GM18861 (cell line): Measurements from ENCODE around the gene SLC46A3.
A peak's percentile ranks its signal among the peaks of the same experiment; 100 is the strongest.
"Not testable (repeated sequence)": the region's sequence is repeated elsewhere in the genome, so short reads cannot be mapped to it uniquely, and the experiment has no call there.

ENCODE experiments used
- ATAC-seq: cut with Tn5 transposase; IDR thresholded peaks from one replicate; pipeline ENCODE4 v1.9.1; 2021; ENCODE audit not compliant: unreplicated experiment

SLC46A3 gene

GRCh38 chr13:28684257-28684656 lies 34.5 kb downstream of the SLC46A3 start:
- ATAC-seq: no peak

DNA sequence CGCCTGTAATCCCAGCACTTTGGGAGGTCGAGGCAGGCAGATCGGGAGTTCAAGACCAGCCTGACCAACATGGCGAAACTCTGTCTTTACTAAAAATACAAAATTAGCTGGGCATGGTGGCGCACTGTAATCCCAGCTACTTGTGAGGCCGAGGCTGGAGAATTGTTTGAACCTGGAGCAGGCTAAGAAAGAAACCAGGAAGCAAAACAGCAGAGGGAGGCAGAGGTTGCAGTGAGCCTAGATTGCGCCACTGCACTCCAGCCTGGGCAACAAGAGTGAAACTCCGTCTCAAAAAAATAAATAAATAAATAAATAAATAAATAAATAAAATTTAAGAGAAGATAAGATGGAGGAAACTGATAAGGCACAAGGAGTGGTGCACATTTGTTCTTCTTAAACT lies 35.6 kb downstream of the SLC46A3 start:
- not testable (repeated sequence) for ATAC-seq

GRCh38 chr13:28680541-28680940 lies 38.2 kb downstream of the SLC46A3 start:
- no peak for ATAC-seq

- no peak for ATAC-seq
These were observed 39.1 kb downstream of the SLC46A3 start for GRCh38 chr13:28679628-28680027.

- ATAC-seq: no peak
These were observed 40.0 kb downstream of the SLC46A3 start for GRCh38 chr13:28678809-28679208.

- ATAC-seq: no peak
These were observed 47.5 kb downstream of the SLC46A3 start for GRCh38 chr13:28671126-28671792.

GRCh38 chr13:28666897-28667488 lies 51.8 kb downstream of the SLC46A3 start:
- ATAC-seq: no peak

DNA sequence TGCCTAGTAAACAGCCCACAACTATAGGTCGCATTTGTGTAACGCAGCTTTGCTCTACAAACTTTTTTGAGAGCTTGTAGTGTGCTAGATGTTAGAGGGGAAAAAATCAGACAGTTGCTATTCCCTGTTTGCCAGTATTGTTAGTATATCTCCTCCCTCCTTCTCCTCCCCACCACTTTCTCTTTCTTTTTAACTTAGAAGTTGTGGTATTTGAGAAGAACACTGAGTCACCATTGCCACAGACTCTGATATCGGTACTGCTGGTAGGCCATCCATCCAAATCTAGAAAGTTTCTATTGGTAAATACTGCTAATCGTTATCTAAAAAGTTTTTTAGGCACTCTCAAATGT lies 59.2 kb downstream of the SLC46A3 start:
- ATAC-seq: peak; percentile 23

- peak; percentile 77 for ATAC-seq
These were observed 59.8 kb downstream of the SLC46A3 start, which contains the start of gene POMP for GRCh38 chr13:28658796-28659620. Gene POMP, plus strand, starts transcription at chr13:28659130. Its CDS starts 55 bp downstream, at chr13:28659185.

DNA sequence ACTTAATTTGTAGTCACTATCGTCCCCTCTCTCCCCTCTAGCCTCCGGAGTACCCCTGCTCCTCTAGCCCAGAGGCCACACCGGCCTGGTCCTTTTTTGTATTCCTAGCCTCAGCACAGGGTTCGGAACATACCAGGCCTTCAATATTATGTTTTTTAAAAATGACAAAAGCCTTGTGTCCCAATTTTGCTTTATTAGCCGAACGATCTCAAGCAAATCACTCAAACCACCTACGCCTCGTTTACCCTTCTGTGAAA lies 60.3 kb downstream of the SLC46A3 start:
- ATAC-seq: no peak

GRCh38 chr13:28657784-28658538 lies 60.8 kb downstream of the SLC46A3 start:
- no peak for ATAC-seq

DNA sequence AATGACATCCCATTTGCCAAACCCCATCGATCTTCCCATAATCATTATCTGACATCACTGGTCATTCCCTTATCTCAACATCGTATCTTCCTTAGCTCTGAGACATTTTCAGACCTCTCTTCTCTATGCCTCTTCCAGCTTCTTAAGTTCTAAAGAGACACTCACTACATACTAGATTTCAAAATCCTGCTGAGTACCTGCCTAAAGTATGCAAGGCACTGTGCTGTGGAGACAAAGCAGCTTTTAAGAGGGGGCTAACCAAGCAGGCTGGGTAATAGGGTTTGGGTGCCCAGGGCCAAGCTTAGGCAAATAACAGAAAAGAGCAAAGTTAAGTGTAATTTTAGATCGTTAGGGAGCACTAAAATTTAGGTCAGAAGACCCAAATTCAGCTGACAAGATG lies 63.2 kb downstream of the SLC46A3 start:
- ATAC-seq: no peak

- ATAC-seq: no peak
These were observed 64.5 kb downstream of the SLC46A3 start for GRCh38 chr13:28654276-28654675.

- ATAC-seq: no peak
These were observed 65.7 kb downstream of the SLC46A3 start for GRCh38 chr13:28653111-28653510.

GRCh38 chr13:28651810-28652401 lies 66.9 kb downstream of the SLC46A3 start:
- no peak for ATAC-seq

DNA sequence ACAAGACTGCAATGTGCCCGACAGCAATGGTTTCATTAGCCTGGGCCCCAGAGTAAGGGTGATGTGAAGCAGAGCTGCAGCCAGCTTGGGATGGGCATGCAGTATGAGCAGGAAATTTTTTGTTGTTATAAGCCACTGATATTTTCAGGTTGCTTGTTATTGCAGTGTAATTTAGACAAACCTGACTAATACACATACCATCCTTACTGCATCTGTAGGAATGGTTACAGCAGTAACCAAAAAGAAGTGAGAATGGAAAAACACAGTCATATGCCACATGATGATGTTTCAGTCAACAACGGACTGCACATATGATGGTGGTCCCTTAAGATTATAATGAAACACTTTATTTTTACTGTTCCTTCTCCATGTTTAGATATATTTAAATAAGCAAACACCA lies 68.5 kb downstream of the SLC46A3 start:
- no peak for ATAC-seq
